Hematopoietic multipotent progenitor cell treated with erythropoietin and hydrocortisone succinate and interleukin-3 and kit ligand, for 8 days (in vitro differentiated cells): ENCODE data around the gene GPR162.
"Not testable (repeated sequence)": the region's sequence is repeated elsewhere in the genome, so short reads cannot be mapped to it uniquely, and the experiment has no call there.

Source experiments
- DNase-seq: peaks from one replicate; pipeline ENCODE4 v3.0.0-alpha.2; 2015

Gene GPR162

GRCh38 chr12:6860116-6860515 lies 38.5 kb downstream of the GPR162 start:
- DNase-seq = no peak

- DNase-seq = no peak
Measured at GRCh38 chr12:6860942-6861341, 39.3 kb downstream of the GPR162 start.

DNA sequence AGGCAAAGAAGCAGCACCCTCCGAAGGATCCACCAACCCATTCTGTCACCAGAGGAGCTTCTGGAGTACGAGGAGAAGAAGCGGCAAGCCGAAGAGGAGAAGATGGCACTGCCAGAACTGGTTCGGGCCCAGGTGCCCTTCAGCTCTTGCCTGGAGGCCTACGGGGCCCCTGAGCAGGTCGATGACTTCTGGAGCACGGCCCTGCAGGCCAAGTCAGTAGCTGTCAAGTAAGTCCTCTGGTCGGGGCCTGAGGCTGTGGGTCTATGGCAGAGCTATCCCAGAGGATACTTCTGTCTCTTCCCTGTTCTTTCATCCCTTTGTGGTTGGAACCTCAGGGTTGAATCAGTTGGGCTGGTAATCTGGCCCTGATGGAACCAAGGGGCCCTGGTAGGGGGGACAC lies 39.8 kb downstream of the GPR162 start:
- no peak for DNase-seq

DNA sequence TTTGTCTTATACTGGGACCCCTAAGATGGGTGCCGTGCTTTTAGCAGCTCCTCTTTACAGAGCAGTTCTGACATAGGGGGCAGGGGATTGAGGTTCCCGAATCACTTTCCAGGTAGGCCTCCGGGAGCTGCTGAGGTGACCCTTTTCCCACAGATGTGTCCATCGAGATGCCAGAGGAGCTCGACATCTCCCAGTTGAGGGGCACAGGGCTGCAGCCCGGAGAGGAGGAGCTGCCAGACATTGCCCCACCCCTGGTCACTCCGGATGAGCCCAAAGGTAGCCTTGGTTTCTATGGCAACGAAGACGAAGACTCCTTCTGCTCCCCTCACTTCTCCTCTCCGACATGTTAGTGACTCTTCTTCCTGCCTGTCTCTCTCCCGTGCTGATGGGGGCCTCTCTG lies 41.4 kb downstream of the GPR162 start:
- no peak for DNase-seq

DNA sequence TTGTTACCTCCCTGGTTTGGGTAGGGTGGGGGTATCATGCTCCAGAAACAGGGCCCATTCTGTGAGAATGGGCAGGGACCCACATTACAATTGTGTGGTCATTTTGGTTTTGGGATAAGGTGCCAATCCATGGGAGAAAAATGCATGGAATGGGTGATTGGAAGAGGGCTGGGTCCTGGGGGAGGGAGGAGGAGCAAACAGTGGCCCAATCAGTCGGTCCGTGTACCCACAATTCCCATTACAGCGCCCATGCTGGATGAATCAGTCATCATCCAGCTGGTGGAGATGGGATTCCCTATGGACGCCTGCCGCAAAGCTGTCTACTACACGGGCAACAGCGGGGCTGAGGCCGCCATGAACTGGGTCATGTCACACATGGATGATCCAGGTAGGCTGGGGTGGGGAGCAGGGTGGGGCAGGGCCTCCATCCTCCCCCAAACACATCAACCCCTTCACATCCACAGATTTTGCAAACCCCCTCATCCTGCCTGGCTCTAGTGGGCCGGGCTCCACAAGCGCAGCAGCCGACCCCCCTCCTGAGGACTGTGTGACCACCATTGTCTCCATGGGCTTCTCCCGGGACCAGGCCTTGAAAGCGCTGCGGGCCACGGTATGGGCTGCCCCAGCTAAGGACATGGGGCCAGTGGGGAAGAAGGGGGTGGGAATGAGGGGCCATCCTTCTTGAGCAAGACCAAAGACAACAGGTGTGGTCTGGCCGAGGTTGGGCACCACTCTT lies 42.1 kb downstream of the GPR162 start:
- DNase-seq = no peak

GRCh38 chr12:6865307-6865706 lies 43.7 kb downstream of the GPR162 start:
- not testable (repeated sequence) for DNase-seq

DNA sequence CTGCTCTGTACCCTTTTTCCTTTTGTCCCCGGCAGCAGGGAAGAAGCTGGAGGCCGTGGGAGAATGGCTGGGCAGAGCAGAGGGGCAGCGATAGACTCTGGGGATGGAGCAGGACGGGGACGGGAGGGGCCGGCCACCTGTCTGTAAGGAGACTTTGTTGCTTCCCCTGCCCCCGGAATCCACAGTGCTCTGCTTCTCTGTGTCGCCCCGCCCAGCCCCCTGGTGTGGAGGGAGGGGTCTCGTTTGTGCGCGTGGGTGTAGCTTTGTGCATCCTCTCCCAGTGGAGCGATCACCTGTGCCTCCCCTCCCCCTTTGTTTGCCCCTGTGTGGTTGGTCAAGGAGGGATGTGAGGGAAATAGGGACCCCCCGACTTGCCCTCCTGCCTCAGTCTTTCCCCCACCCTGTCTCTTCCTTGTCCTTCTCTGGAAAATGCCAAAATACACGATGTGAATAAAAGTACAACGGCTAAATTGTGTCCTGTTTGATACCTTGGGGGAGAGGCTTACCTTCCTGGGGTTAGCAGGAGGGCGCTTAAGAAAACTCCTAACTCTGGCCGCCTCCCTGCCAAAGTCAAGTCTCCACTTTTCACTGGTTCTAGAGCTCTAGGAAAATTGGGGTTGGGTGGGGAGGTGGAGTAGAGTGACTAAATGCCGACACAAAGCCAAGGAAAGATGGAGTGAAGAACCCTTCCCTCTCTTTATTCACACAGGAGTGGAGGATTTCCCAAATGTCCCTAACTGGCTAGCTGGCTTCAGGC lies 44.7 kb downstream of the GPR162 start:
- DNase-seq = no peak

GRCh38 chr12:6866920-6867412 lies 45.3 kb downstream of the GPR162 start:
- DNase-seq = no peak

GRCh38 chr12:6867413-6868210 lies 46.0 kb downstream of the GPR162 start, which contains the start of gene TPI1:
Gene TPI1, plus strand, starts transcription at chr12:6867531. Its CDS starts 36 bp downstream, at chr12:6867567.
- DNase-seq = peak; percentile 70

- DNase-seq = peak; percentile 50
Measured at GRCh38 chr12:6868211-6869048, 46.8 kb downstream of the GPR162 start.

GRCh38 chr12:6869049-6870021 lies 47.7 kb downstream of the GPR162 start:
- DNase-seq = peak; percentile 90

GRCh38 chr12:6870304-6870703 lies 48.7 kb downstream of the GPR162 start:
- DNase-seq = not testable (repeated sequence)

GRCh38 chr12:6871052-6871957 lies 49.7 kb downstream of the GPR162 start:
- DNase-seq = peak; percentile 68

DNA sequence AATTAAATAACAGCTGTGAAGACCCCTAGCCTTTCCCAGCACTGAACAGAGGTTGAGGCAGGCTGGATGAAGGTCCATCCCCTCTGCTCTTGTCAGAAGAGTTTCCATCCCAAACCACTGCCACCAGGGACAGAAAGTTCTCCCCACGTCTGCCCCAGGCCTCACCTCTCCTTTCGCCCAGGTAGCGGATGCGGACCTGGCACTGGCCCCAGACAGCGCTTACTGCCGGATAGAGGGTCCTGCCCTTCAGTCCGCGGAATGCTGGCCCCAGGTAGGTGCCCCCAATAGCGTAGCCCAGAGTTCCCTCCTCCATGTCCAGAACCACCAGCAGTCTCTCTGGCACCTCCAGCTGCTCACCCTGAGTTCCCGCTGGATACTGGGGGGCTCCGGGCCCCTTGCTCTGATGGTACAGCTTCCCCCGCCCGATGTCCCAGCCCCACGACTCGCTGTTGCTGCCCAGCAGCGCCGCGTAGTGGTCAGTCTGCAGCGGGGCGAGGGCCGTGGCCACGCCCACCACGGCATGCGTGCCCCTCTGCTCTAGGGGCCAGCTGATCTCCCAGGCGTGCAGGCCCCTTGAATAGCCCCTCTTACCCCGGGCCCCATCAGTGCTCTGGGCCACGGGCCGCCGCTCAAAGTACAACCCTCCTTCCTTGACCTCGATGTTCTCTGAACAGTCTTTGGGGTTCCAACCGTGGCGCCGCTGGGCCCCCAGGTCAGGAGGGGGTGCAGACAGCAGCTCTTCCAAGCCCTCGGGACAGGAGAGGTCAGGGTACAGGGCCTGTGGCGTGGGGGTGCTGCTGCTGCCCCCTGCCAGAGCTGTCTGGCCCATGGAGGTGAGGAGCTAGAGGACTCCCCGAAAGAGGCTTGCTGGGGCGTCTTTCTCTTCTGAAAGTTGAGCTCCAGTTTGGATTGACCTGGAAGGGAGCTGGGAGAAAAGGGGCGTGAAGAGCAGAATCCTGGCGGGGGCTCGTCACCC lies 50.7 kb downstream of the GPR162 start:
- DNase-seq = peak; percentile 77

DNA sequence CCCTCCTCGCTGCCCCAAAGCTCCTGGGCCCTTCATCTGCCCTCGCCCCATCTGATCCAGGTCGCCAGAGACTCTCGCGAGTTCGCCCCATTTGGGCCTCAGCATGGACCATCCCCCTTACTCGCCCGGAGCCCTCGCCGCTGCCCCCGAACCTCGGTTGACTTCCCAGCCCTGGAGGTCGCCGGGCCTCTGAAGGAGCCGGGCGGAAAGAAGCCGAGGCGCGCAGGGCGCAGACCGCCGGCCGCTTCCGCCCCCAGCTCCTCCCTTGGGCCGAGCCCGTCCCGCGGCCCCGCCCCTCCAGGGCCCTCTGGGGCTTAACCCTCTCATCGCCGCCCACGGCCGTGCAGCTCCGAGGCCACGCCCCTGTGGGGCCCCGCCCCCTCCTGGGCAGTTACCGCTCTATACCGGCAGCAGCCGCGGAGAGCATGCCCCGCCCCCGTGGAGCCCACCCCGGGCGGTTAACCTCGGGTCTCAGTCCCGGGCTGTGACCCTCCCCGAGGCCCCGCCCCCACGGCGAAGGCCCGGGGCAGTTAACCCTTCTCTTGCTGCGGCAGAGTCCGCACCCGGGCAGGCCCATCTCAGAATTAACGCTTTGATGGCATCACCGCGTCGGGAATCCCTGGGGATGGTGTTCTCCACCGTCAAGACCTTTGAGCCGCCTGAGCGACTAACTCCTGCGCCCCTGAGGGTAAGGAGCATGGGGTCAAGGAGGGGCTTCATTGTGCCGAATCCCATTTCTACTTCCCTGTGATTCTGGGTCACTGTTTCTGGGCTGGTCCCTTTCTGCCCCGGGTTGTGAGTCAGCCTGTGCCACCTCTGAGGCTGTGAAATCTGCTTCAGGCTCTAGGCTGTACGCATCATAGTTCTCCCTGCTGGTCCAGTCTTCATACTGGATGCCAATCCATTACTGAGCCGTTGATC lies 51.7 kb downstream of the GPR162 start, which contains the start of gene SPSB2:
SPSB2 (minus strand) TSS at position 210 of the 921 bp plus-strand sequence. CDS start 402 bp downstream, outside the sequence.
- DNase-seq = peak; percentile 95

DNA sequence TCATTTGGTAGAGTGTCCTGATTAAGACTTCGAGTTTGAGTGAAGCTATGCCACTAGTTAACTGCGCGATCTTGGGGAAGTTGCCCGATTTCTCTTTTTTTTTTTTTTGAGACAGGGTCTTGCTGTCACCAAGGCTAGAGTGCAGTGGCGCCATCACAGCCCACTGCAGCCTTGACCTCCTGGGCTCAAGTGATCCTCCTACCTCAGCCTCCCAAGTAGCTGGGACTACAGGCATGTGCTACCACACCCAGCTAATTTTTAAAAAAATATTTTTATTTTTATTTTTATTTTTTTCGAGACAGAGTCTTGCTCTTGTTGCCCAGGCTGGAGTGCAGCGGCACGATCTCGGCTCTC lies 52.4 kb downstream of the GPR162 start:
- DNase-seq = not testable (repeated sequence)
